Fibroblast of peridontal ligament (primary cell): ENCODE measurements around the gene WIPI1.

Experiments used
- DNase-seq: peaks from one replicate; pipeline ENCODE4 v3.0.0-alpha.2; 2010; ENCODE audit errors: extremely low read depth

The WIPI1 gene

GRCh38 chr17:68439656-68440290 is 17.5 kb downstream of the WIPI1 start:
- DNase-seq: no peak

GRCh38 chr17:68437979-68438822 is 19.1 kb downstream of the WIPI1 start:
- DNase-seq: no peak

GRCh38 chr17:68435876-68436842 is 21.1 kb downstream of the WIPI1 start:
- peak; percentile 84 for DNase-seq

DNA sequence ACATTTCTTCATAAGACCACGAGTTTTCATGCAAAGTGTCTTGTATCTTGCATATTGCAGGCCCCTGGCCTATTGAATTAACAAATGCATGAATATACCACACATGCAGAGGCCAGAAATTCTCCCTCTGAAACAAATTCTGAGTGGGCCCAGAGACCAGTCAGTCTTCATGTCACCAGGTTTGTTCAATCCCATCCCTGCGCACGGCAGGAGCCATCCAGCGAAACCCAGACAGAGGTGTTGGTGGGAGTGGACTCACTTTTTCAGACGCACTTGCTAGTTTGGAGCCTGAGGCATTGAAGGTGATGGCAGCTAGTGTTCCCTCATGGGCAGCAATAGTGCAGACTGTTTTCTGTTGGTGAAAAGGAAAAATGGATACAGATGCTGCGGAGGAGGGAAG is 21.9 kb downstream of the WIPI1 start:
- DNase-seq: no peak

- DNase-seq: no peak
These were observed 23.3 kb downstream of the WIPI1 start for GRCh38 chr17:68433911-68434508.

DNA sequence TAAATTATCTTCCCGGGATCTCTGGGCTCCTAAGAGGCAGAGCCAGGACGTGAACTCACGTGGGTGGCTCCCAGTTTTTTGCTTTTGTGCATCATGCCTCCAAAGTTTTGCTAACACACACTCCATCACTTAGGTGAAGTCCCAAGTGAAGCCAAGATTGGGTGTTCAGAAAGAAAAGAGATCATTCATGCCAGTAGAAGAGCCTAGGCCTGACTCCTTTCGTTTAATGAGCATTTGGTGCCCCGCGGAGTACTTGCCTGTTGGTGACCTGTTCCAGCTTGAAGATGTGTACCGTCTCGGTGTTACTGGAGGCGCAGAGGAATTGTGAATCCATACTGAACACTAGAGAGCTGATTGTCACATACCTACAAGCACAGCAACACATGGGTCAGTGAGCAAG is 24.1 kb downstream of the WIPI1 start:
- DNase-seq: no peak

GRCh38 chr17:68432086-68432864 is 25.0 kb downstream of the WIPI1 start:
- no peak for DNase-seq

- DNase-seq: peak; percentile 55
These were observed 25.6 kb downstream of the WIPI1 start for GRCh38 chr17:68431661-68432071.

- DNase-seq: no peak
These were observed 26.2 kb downstream of the WIPI1 start for GRCh38 chr17:68431045-68431608.

GRCh38 chr17:68429881-68430280 is 27.4 kb downstream of the WIPI1 start:
- DNase-seq: no peak

DNA sequence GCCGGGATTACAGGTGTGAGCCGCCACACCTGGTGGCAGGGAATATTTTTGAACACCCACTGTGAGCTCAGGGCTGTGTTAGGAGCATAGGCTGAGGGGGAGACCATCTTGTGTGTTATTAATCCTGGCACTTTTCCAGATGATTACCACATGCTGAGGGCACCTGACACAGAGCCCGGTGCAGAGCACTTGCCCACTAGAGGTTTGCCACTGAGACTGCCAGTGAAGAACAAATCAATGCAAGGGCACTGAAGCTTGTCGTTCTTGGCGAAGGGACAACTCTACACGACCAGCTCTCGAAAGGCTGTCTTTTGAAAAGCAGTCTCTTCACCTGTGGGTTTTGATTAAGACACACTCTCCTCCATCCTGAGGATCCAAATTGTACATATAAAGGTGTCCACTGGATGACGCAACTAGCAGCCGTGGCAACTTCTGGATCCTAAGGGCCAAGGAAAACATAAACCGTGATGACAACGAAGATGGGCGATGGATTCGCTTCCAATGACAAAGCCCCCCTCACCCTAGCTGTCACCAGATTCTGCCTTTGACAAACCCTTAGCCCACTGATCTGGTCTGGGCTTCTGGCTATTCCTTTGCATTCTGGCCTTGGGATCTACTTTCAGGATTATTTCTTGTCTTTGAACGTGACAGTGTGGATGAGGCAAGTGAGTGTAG is 28.7 kb downstream of the WIPI1 start:
- DNase-seq: no peak

- DNase-seq: no peak
These were observed 29.7 kb downstream of the WIPI1 start for GRCh38 chr17:68427575-68427974.

GRCh38 chr17:68425979-68426378 is 31.3 kb downstream of the WIPI1 start:
- DNase-seq: no peak

DNA sequence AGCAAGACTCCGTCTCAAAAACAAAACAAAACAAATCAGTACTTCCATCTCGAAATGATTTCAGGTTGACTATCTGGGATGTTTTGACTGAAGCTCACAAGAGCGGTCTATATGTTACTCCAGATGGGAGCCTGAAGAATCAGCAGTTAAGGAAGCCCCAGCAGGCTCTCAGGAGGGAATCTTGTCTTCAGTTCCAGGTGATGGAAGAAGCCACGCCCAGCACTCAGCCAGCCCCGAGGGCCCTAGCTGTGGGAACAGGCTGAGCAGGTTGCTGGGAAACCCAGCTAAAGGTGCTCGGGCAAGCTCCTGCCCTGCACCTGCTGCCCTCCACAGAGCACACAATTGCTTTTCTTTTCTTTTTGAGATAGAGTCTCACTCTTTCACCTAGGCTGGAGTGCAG is 32.4 kb downstream of the WIPI1 start:
- no peak for DNase-seq

DNA sequence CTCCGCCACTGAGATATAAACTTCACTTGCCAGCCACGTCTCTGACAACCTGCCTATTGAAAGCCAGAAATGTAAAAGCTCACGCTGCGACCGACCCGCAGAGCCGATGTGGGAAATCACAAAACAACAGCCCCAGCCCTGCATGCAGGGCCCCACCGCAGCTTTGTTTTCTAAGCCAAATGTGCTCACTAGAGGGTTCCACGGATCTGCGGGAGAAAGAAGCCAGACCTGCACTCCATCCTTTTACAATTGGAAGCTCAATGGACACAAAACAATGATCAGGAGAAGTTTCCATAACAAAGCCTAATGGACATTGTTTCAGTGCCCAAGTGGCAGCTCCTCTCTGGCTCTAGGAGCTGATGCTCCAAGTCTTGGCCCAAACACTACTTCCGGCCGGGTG is 33.1 kb downstream of the WIPI1 start:
- DNase-seq: no peak

GRCh38 chr17:68423251-68423650 is 34.0 kb downstream of the WIPI1 start:
- no peak for DNase-seq

DNA sequence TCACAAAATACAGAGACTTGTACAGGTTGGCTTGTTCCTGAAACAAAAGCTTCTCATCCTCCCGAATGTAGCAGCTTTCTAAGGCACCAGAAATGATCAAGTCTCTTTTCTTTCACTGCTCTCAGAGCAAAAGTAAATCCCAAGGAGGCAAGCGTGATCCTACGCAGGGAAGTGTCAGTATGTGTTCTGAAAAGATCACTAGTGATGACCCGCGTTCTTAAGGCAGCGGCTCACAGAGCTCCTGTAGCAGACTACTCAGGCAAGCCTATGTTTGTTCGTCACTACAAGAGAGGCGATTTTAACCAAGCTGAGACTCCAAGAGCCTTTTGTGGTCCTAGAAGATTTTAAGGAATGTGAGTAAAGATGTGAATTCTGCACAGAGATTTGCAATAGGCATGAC is 34.5 kb downstream of the WIPI1 start:
- no peak for DNase-seq

DNA sequence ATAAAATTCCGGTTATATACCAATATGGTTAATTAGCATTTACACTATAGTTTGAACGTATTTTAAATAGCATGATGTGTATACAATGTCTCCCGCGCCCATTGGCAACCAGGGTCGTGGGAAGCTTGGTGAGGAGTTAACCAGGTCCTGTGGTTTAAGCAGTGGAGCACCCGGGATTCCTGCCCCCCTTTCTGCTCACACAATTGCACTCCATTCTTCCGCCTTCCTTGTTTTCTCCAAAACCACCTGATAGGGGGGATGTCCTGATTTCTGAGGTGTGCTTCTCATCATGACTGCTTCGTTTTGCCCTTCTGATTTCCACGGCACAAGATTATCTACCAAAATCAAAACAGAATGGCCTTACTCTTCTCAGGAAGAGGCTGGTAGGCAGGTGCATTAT is 35.8 kb downstream of the WIPI1 start:
- no peak for DNase-seq

- no peak for DNase-seq
These were observed 37.2 kb downstream of the WIPI1 start for GRCh38 chr17:68420065-68420464.

DNA sequence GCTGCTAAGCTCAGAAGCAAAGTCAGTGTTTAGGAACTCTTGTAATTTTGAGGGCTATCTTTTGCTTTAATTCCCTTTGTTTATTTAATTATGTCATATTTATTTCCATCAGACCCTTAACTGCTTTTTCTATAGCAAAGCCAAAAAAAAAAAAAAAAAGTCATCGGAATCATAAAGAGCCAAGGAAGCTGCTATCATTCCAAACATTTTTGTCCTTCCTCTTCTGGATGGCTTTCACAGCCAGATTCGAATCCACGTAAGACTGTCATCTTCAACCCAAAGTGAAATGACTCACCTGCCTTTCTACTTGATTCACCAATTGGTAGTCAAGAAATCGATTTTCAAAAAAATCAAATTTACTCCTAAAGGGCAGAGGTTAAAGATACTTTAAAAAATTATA is 38.4 kb downstream of the WIPI1 start:
- DNase-seq: no peak
